ENCODE data around the gene WDR90.

WDR90 gene

DNA sequence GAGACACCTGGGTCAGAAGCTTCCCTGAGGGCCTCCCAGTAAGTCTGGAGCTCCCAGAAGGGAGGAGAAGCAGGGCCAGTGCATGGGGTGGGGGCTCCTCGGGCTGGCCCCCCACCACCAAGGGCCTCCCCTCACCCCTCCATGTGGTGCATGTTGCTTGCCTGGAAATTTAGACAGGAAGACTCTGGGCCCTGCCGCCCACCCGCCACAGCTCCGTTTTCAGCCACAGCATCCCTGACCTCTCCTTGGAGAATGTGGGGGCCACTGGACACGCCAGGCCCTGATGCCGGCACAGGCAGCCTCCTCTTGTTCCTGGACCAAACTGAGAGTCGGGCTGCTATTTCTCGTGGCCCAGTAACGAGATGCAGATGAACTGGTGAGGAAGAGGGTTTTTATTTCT, 10.3 kb upstream of the WDR90 start:
- DNase-seq (ENCODE audit: low spot score): no peak

DNA sequence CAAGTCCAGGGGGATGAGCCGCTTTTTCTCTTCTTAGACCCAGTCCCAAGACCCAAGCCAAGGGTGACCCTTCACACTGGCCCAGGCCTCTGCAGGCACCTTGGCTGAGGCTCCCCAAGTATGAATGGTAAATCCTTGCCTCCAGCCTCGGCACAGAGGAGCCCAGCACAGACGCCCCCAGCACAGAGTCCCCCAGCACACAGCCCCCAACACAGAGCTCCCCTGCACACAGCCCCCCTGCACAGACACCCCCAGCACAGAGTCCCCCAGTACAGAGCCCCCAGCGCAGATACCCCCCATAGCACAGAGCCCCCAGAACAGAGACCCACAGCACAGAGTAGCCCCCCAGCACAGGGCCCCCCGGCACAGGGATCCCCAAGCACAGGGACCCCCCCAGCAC, 8.6 kb upstream of the WDR90 start:
- DNase-seq (ENCODE audit: low spot score): no peak

DNA sequence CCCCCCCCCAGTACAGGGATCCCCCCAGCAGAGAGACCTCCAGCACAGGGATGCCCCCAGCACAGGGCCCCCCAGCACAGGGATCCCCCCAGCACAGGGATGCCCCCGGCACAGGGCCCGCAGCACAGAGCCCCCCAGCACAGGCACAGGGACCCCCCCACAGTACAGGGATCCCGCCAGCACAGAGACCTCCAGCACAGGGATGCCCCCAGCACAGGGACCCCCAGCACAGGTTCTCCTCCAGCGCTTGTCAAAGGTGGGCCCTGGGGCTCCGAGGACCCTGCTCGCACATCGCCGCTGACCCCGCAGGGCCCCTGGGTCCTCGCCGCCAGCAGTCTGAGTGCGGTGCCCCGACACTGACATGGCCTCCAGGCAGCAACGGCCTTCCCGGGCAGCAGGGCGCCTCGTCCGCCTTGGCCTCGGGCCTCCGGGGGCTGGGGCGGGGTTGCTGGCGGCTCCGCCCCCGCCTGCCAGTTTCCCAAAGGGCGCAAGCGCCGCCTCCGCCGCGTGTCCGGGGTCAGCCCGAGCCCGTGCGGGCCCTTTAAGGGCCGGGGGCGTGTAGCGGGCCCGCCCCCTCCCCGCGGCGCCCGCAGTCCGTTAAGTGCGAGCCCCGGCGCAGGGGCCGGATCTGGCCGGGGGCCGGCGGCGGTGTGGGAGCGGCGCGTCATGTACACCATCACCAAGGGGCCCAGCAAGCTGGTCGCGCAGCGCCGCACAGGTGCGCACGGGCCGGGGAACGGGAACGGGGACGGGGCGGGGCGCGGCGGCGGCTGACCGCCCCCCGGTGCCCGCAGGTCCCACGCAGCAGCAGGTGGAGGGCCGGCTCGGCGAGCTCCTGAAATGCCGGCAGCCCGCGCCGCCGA, 7.6 kb upstream of the WDR90 start, which contains the start of gene MCRIP2:
Gene MCRIP2, plus strand, starts transcription at position 503 of the 863 bp plus-strand sequence. Its CDS starts 164 bp downstream, at position 667.
- peak; percentile 72 for DNase-seq (ENCODE audit: low spot score)

DNA sequence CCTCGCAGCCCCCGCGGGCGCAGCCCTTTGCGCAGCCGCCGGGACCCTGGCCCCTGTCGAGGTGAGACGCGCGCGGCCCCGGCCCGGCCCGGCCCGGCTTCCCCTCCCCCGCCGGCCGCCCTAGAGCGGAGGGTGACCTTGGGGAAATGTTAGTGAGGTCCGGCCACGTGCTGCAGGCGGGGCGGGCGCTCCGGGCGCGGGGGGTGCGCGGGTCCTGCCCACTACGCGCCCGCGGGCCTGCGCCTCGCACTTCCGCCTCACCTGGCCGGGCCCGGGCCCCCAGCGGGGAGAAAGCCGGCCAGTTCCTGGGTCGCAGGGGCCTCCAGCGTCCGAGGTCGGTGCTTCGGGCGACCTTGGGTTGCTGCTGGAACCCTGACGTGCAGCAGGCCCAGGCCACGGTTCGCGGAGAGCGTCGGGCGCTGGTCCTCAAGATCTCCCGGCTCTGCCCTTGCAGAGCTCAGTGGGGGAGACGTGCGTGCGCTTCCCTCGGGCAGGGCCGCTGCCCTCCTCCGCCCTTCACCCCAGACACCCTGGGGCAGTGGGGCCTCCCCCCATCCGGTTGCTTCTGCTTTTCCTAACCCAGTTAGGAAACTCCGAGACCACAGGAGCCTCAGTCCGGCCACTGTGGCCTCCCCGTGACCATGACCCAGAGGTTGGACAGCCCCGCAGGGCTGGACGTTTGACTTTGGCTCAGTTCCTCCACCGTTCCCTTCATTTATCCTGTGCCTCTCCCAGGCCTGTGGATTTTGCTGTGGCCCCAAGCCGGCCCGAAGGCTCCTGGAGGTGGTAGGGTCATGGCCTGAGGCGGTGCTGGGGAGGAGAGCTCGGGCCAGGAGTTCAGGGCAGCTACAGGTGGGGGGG, 6.7 kb upstream of the WDR90 start:
- DNase-seq (ENCODE audit: low spot score): peak; percentile 42

DNA sequence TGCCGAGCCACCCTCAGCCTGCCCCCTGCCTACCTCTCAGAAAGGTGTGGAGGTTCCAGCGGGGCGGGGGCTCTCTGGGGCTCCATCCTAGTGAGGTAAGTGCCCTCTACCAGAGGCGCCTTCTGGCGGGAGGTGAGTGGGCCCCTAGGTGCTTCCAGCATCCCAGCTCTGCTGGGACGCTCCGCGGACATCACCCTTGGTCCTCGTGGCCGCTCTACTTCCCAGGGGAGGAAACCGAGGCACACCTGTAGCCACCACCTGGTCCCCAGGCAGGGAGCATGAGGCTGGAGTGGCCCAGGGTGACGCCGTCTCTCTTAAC, 6.2 kb upstream of the WDR90 start:
- DNase-seq (ENCODE audit: low spot score): no peak

DNA sequence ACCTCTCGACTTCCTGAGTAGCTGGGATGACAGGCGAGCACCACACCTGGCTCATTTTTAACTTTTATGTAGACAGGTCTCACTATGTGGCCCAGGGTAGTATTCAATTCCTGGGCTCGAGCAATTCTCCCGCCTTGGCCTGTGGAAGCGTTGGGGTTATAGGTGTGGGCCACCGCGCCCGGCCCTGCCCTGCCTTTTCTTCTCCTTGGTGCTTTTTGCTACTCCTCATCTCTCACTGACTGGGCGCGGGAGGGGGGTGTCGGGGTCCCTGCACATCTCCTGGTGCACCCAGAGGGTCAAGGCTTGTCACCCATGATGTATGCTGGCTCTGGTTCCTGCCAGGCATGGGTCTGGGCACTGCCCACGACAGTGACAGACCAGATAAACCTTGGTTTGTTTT, 4.6 kb upstream of the WDR90 start:
- DNase-seq (ENCODE audit: low spot score): no peak

DNA sequence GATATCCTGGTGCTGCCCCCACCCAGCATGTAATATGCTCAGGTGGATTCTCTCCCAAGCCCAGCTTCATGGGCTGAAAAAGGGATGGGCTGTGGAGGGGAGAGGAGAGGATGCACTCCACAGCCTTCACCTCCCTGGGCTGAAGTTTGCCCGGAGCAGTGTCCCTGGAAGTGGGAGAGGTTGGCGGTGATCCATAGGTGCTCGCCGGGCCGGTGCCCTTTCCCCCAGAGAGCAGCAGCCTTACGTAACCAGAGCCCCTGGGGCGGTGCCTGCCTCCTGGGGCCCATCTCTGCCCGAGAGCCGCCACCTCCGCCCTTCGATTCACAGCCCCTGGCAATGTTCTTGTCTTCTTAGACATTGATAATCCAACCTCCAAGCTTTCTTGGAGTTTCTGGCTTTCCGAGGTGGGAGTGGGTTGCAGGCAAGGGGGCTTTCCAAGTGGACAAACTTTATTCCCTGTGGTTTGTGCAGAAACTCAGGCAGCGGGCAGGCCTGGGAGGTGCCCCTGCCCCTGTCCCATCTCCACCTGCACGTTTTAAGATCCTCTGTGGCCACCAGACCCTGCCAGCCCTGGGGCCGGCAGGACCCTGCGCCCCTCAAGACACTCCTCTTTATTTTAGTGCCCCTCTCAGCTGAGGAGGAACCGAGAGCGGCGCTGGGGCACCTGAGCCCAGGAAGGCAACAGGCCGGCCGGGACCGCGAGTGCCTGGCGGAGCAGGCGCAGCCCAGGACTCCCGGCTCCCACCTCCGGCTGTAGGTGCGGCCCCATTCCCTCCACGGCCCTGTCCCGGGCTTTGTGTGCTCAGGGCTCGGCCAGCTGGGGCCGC, 3.1 kb upstream of the WDR90 start:
- no peak for DNase-seq (ENCODE audit: low spot score)

DNA sequence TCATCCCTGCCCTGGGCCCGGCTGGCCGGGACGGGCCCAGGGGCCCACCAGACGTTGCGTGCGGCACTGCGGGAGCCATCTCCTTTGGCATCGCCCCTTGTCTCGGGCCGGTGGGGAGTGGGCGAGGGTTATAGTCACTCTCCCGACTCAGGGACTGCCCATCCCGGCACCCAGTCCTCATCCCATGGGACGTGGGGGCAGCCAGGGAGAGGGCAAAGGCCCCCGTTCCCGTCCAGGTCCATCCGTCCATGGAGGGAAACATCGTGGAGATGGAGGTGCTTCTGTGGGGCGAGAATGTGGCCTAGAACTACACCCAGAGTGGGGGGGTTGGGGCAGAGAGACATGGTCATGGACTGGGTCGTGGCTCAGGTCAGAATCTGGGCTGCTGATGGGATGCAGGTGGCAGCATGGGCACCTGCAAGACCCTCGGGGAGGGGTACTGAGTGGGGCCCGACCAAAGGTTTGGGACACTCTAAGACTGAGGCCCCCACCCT, 2.4 kb upstream of the WDR90 start:
- DNase-seq (ENCODE audit: low spot score): no peak

DNA sequence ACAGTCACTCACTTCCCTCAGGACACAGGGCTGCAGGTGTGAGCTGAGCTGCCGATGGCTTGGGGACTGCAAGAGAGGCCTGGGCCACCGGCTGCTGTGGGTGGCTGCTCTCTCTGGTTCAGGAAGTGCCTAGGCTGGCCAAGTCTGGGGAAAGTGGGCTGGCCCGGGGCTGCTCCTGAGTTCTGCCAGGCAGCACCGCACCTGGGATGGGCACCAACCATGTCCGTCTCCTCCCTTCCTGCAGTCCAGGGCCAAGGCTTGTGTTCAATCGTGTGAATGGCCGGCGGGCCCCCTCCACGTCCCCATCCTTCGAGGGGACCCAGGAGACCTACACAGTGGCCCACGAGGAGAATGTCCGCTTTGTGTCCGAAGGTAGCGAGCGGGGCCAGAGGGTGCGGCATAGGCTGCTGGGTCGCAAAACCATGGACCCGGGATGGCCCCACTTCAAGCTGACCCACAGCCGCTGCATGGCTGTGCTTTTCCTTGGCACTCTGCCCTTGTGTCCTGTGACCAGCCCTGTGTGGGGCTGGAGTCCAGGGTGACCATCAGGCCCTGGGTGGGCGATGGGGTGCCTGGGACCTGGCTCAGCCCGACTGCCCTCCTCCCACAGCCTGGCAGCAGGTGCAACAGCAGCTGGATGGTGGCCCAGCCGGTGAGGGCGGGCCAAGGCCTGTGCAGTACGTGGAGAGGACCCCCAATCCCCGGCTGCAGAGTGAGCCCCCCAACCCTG, 1.8 kb upstream of the WDR90 start:
- no peak for DNase-seq (ENCODE audit: low spot score)

DNA sequence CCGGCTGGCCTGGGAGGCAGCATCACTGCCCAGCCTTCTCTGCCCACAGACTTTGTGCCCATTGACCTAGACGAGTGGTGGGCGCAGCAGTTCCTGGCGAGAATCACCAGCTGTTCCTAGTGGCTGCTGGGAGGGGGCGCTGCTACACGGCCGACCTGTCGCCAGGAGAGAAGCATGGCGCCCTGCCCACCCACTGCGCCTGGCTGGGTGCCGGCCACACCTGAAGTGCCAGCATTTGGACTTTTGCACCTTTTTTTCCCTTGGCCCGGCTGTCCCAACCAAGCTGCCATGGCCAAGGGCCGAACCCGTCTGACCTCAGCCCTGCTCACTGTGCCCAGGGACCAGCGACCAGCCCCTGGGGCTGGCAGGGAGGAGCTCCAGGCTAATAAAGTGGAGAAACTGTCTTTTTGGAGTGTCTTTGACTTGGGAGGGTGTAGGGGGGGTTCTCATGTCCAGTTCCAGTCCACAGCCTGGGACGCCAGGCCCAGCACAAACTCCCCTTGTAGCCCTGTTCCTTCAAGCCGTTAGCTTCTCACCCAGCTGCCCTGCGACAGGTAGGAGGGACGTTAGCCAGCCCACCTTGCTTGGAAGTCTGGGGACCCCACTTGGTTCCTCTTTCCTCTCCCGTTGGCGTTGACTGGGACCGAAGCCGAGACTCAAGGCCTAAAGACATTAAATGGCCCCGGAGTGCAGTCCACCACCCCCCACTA, 939 bp upstream of the WDR90 start:
- peak; percentile 75 for DNase-seq (ENCODE audit: low spot score)

DNA sequence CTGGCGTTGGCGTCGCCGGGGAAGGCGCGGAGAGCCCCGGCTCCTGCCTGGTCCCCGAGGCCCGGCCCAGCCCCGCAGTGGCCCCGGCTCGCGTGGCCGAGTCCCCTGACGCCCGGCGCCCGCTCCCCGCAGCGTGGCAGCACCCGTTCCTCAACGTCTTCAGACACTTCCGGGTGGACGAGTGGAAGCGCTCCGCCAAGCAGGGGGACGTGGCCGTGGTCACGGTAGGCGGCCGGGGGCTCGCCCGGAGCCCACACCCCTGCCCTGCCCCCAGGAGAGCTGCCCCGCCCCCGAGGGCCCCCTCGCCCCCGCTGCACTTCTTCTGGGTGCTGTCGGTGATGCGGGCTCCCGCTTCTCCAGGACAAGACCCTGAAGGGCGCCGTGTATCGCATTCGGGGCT, 466 bp downstream of the WDR90 start:
- no peak for DNase-seq (ENCODE audit: low spot score)

DNA sequence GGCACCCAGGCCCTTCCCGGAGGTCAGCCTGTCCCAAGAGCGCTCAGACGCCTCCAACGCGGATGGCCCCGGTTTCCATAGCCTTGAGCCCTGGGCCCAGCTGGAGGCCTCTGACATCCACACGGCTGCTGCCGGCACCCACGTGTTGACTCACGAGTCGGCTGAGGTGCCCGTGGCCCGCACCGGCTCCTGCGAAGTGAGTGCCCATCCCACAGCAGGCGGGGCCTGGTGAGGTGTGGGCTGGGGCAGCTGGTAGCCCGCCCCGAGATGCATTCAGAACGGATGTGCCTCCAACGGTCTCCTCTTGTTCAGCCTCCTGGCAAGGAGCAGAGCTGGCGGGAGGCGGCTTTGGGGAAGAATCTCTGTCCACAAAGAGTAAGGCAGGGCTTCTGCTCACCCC, 2.7 kb downstream of the WDR90 start:
- no peak for DNase-seq (ENCODE audit: low spot score)

DNA sequence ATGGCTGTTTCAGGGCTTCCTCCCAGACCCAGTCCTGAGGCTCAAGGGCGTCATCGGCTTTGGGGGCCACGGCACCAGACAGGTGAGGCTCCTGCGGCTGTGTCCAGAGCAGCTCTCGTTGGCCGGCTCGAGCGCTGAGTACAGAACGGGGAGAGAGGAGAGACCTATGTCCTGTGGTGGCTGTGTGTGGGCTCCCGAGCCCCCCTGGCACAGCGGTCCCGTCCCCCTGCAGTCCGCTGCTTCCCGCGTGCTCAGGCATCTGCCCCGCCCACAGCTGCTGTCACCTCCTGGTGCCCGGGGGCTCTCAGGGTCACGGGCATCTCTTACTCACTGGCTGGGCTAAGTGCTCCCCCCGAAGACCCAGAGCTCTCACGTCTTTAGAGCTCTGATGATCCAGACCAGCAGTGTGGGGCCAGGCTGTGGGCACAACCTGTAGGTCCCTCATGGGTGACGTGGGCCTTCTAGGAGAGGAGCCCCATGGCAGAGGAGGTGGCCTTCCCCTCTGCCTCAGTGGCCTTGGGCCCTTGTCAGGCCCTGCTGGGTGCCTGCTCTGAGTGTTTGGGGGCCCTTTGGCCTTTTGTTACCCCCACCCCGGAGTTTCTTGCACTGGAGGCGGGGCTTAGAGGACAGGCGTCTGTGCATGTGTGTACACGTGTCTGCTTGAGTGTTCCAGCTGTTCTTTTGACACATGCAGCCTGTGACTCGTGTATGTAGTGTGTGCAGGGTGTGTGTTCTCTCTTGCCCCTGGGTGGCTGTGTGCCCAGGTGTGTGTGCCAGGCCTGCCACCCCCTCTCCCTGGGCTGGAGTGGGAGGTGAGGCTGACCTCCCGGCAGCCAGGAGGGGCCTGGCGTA, 3.5 kb downstream of the WDR90 start:
- DNase-seq (ENCODE audit: low spot score): no peak

DNA sequence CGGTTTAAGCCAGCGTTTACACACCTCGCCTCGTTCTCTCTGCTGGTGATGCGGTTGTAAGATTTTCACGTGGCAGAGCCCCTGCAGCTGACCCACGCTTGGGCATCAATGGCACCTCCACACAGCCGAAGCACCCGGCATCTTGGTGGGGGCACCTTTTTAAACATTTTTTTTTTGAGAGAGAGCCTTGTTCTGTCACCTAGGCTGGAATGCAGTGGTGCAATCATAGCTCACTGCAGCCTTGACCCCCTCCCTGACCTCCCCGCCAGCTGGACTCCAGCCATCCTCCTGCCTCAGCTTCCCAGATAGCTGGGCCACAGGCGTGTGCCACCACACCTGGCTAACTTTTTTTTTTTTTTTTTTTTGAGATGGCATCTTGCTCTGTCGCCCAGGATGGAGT, 4.9 kb downstream of the WDR90 start:
- no peak for DNase-seq (ENCODE audit: low spot score)

DNA sequence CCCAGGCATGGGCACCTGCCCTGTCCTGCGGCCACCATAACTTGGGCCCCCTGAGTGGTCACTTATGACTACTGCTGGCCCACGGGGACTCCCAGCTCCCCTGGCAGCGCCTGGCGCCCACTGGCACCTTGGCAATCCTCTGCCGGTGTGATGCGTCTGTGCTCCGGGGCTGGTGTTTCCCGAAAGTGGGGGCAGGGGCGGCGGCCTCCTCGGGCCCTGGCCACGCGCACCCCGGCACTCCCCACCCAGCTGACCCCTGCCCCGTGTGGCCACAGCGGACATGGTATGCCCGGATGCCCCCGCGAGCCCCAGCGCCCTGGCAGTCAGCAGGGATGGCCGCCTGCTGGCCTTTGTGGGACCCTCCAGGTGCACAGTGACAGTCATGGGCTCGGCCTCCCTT, 8.3 kb downstream of the WDR90 start:
- DNase-seq (ENCODE audit: low spot score): no peak

DNA sequence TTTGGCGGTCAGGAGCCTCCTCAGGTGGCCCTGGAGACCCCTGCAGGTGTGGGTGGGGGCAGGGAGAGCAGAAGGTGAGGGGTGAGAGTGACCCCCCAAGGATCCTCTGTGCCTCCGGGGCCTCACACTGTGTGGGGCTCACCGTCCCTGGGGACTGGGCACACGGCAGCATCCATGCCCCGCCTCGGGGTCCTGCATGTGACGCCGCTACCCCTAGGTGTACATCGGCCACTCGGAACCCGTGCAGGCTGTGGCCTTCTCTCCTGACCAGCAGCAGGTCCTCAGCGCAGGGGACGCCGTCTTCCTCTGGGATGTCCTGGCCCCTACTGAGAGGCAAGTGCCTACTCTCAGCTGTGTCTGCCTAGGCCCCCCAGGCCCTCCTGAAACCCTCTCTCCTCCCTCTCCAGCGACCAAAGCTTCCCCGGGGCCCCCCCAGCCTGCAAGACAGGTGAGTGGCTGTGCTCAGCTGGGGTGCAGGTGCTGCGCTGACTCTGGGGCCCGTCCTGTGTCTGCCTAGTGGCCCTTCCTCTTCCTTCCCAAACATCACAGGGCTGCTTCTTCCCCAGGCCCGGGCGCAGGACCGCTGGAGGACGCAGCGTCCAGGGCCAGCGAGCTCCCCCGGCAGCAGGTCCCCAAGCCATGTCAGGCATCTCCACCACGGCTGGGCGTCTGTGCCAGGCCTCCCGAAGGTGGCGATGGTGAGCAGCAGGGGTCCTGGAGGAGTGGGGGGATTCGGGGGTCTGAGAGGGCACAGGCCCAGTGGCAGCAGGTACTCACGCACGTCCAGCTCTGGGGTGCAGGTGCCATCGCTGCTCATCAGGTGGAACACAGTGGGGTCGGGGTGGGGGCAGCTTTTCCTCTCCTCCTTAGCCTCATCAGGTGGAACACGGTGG, 9.8 kb downstream of the WDR90 start:
- no peak for DNase-seq (ENCODE audit: low spot score)

DNA sequence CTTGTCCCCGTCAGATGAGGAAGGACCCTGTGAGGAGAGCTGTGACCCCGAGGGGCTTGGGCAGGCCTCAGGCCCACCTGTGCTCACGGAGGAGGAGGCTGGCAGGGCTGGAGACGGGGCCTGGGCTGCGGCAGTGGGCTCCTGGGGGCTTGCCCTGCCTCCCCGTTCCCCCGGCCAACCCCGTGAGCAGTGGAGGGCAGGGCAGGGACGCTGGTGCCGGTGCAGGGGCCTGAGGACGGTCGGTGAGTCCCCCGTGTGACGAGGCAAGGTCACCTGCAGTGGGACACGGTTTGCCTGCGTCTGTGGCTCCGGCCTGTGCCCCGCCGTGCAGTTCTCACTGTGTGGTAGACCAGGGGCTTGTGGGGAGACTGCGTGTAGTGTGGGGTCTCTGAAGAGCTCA, 10.5 kb downstream of the WDR90 start:
- no peak for DNase-seq (ENCODE audit: low spot score)

DNA sequence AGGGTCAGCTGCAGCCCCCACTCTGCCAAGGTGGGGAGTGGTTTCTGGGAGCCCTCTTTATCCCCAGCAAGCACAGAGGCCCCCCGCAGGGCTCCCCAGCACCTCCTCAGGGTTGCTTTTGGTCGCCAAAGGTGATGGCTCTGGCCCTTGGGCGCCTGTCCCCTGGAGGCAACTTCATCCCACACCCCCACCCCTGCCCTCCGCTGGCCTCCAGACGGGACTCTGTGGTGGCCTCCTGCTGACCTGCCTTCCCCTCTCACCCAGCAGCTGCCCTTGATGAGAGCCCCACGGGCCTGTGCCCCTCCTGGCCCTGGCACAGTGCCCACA, 10.9 kb downstream of the WDR90 start:
- no peak for DNase-seq (ENCODE audit: low spot score)
